Ovary (tissue), 3 donors: ENCODE results near the gene PABPN1.

Experiments
- POLR2A ChIP-seq: fragments of 450-650 bp; IDR thresholded peaks from one replicate; pipeline ENCODE4 v1.6.1; 2017; ENCODE audit warnings: antibody characterized with exemption, mild to moderate bottlenecking, moderate library complexity
- TF ChIP-seq, protein P1 (sequence below), 3 donors: fragments of 450-650 bp in 2 of 3; fragments of 200-600 bp in 1 of 3; IDR thresholded peaks; one replicate each; pipeline versions ENCODE4 v1.5.1 to v1.8.0; 2016 to 2022; ENCODE audit warnings: antibody characterized with exemption in 3 of 3, mild to moderate bottlenecking in 1 of 3
- donor health status: DM: no; HTN: no; CAD: no.

DNA sequence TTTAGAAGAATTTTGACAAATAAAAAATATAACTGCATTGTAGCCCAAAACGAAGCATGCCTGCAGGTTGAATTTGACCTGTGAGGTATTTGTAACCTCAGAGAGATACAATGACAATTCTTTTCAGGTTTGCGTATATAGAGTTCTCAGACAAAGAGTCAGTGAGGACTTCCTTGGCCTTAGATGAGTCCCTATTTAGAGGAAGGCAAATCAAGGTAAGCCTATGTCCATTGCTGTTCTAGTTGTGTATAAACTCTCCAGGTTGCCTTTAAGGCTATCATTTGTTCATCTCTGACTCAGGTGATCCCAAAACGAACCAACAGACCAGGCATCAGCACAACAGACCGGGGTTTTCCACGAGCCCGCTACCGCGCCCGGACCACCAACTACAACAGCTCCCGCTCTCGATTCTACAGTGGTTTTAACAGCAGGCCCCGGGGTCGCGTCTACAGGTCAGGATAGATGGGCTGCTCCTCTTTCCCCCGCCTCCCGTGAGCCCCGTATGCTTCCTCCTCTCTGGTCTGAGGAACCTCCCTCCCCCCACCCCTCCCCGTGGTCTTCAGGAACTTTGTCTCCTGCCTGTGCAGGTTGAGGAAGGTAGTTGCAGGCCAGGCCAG, 2.7 kb downstream of the PABPN1 start:
- TF ChIP-seq, protein P1, sequence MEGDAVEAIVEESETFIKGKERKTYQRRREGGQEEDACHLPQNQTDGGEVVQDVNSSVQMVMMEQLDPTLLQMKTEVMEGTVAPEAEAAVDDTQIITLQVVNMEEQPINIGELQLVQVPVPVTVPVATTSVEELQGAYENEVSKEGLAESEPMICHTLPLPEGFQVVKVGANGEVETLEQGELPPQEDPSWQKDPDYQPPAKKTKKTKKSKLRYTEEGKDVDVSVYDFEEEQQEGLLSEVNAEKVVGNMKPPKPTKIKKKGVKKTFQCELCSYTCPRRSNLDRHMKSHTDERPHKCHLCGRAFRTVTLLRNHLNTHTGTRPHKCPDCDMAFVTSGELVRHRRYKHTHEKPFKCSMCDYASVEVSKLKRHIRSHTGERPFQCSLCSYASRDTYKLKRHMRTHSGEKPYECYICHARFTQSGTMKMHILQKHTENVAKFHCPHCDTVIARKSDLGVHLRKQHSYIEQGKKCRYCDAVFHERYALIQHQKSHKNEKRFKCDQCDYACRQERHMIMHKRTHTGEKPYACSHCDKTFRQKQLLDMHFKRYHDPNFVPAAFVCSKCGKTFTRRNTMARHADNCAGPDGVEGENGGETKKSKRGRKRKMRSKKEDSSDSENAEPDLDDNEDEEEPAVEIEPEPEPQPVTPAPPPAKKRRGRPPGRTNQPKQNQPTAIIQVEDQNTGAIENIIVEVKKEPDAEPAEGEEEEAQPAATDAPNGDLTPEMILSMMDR (IDR thresholded peaks at IDR 0.05) = no peak
- no peak for TF ChIP-seq POLR2A
